GM23338 (cell line): ENCODE results near the gene GPR55. TPM values are rescaled to one million over a fixed set of nuclear protein-coding genes. Genes with fewer than 3 reads are reported as not detected.

ENCODE experiments used
- ATAC-seq: fragments of 200-7000 bp; cut with Tn5 transposase; 3 replicates; pipeline ENCODE4 v1.9.1; 2020
- DNase-seq: peaks from one replicate; pipeline ENCODE4 v3.0.0-alpha.2; 2015; ENCODE audit warnings: low spot score
- H2AFZ ChIP-seq: fragments of 200-600 bp; sonication (generic); 2 replicates; pipeline ENCODE4 v1.8.0; 2016; ENCODE audit warnings: antibody characterized with exemption, mild to moderate bottlenecking, moderate library complexity
- H3F3A ChIP-seq: fragments of 200-600 bp; sonication (generic); replicated peaks from 2 replicates; pipeline ENCODE4 v1.8.0; 2017; ENCODE audit warnings: antibody characterized with exemption, mixed run types, low read depth
- H3K27ac ChIP-seq: fragments of 200-600 bp; sonication (generic); 2 replicates; pipeline ENCODE4 v1.6.1; 2016; ENCODE audit warnings: low read depth
- H3K27me3 ChIP-seq: fragments of 200-600 bp; sonication (generic); 2 replicates; pipeline ENCODE4 v1.8.0; 2016; ENCODE audit warnings: mild to moderate bottlenecking, mixed run types, moderate library complexity; ENCODE audit not compliant: insufficient read depth
- H3K36me3 ChIP-seq: fragments of 200-600 bp; sonication (generic); 2 replicates; pipeline ENCODE4 v1.8.0; 2016; ENCODE audit warnings: mild to moderate bottlenecking; ENCODE audit not compliant: insufficient read depth
- H3K4me1 ChIP-seq: fragments of 200-600 bp; sonication (generic); 2 replicates; pipeline ENCODE4 v1.8.0; 2016; ENCODE audit warnings: mild to moderate bottlenecking, moderate library complexity; ENCODE audit not compliant: insufficient read depth
- H3K4me2 ChIP-seq: fragments of 200-600 bp; sonication (generic); 2 replicates; pipeline ENCODE4 v1.7.1; 2017; ENCODE audit warnings: mixed run types
- H3K4me3 ChIP-seq: fragments of 200-600 bp; sonication (generic); 2 replicates; pipeline ENCODE4 v1.6.1; 2016; ENCODE audit warnings: mixed run types
- H3K79me2 ChIP-seq: fragments of 200-600 bp; sonication (generic); replicated peaks from 2 replicates; pipeline ENCODE4 v1.8.0; 2017; ENCODE audit warnings: mild to moderate bottlenecking; ENCODE audit not compliant: insufficient read depth
- H3K9me2 ChIP-seq: fragments of 200-600 bp; sonication (generic); 2 replicates; pipeline ENCODE4 v1.8.0; 2017; ENCODE audit not compliant: insufficient read depth
- H4K20me1 ChIP-seq: fragments of 200-600 bp; sonication (generic); replicated peaks from 2 replicates; pipeline ENCODE4 v1.8.0; 2017; ENCODE audit warnings: mild to moderate bottlenecking; ENCODE audit not compliant: insufficient read depth
- H3K27ac Mint-ChIP-seq: 2 replicates; pipeline ENCODE4 v1.8.0; 2020; ENCODE audit warnings: inconsistent platforms, mild to moderate bottlenecking, moderate library complexity, mixed read lengths
- H3K27me3 Mint-ChIP-seq: 3 replicates; pipeline ENCODE4 v1.8.0; 2022; ENCODE audit warnings: low read depth, mild to moderate bottlenecking, moderate library complexity, mixed read lengths, inconsistent platforms; ENCODE audit not compliant: insufficient read depth, poor library complexity
- H3K36me3 Mint-ChIP-seq: 3 replicates; pipeline ENCODE4 v1.8.0; 2021; ENCODE audit warnings: low read depth, mild to moderate bottlenecking, inconsistent platforms, moderate library complexity, mixed read lengths
- H3K4me1 Mint-ChIP-seq: 3 replicates; pipeline ENCODE4 v1.8.0; 2020; ENCODE audit warnings: mild to moderate bottlenecking, inconsistent platforms, mixed read lengths
- H3K4me3 Mint-ChIP-seq: 3 replicates; pipeline ENCODE4 v1.8.0; 2021; ENCODE audit warnings: moderate library complexity, mild to moderate bottlenecking, inconsistent platforms, mixed read lengths
- H3K9me3 Mint-ChIP-seq: 3 replicates; pipeline ENCODE4 v1.8.0; 2020; ENCODE audit warnings: moderate library complexity, mild to moderate bottlenecking, inconsistent platforms, mixed read lengths
- CREB1 ChIP-seq: fragments of 250-450 bp; sonication (Bioruptor Pico); IDR thresholded peaks from 2 replicates; pipeline ENCODE4 v1.5.0; 2020; ENCODE audit warnings: low read depth, mild to moderate bottlenecking, moderate library complexity
- CTCF ChIP-seq, 2 experiments: fragments of 200-600 bp in 1 of 2; sonication (generic) in 1 of 2; conservative IDR thresholded peaks; 2 replicates each; pipeline versions ENCODE4 v1.5.1 to v1.6.1; 2016 to 2017; ENCODE audit warnings: antibody characterized with exemption in 2 of 2, low read depth in 2 of 2, mild to moderate bottlenecking in 2 of 2, moderate library complexity in 1 of 2
- EZH2 ChIP-seq: fragments of 200-600 bp; sonication (generic); IDR thresholded peaks from one replicate; pipeline ENCODE4 v1.8.0; 2017; ENCODE audit warnings: antibody characterized with exemption, mild to moderate bottlenecking, low read depth; ENCODE audit not compliant: unreplicated experiment
- EZH2phosphoT487 ChIP-seq: fragments of 200-600 bp; sonication (generic); IDR thresholded peaks from one replicate; pipeline ENCODE4 v1.8.1; 2018; ENCODE audit warnings: antibody characterized with exemption; ENCODE audit not compliant: unreplicated experiment
- JUNB ChIP-seq: IDR thresholded peaks from one replicate; pipeline ENCODE4 v1.6.1; 2016; ENCODE audit warnings: antibody characterized with exemption; ENCODE audit not compliant: unreplicated experiment
- NANOG ChIP-seq: IDR thresholded peaks from 2 replicates; pipeline ENCODE4 v1.6.1; 2016; ENCODE audit warnings: antibody characterized with exemption, borderline replicate concordance
- POLR2AphosphoS5 ChIP-seq: IDR thresholded peaks from 2 replicates; pipeline ENCODE4 v1.6.1; 2016; ENCODE audit warnings: antibody characterized with exemption, low read depth
- REST ChIP-seq: IDR thresholded peaks from one replicate; pipeline ENCODE4 v1.6.1; 2018; ENCODE audit warnings: antibody characterized with exemption; ENCODE audit not compliant: unreplicated experiment
- STAT1 ChIP-seq: IDR thresholded peaks from one replicate; pipeline ENCODE4 v1.6.1; 2016; ENCODE audit warnings: antibody characterized with exemption; ENCODE audit not compliant: unreplicated experiment
- ZNF114 ChIP-seq: fragments of 250-450 bp; sonication (Bioruptor Pico); IDR thresholded peaks from 2 replicates; pipeline ENCODE4 v1.5.0; 2020; ENCODE audit warnings: mild to moderate bottlenecking, moderate library complexity
- ZNF331 ChIP-seq: fragments of 250-450 bp; sonication (Bioruptor Pico); IDR thresholded peaks from 2 replicates; pipeline ENCODE4 v1.5.0; 2020; ENCODE audit warnings: low read depth, mild to moderate bottlenecking, moderate library complexity
- ZNF462 ChIP-seq: fragments of 250-450 bp; sonication (Bioruptor Pico); IDR thresholded peaks from 2 replicates; pipeline ENCODE4 v1.5.0; 2020; ENCODE audit warnings: mild to moderate bottlenecking, moderate library complexity
- polyA plus RNA-seq: library from polyadenylated mRNA; unstranded; fragments of >200 nt; fragmentation: Nextera tagmentation; extraction: Ambion mirVana; gene quantifications from 2 replicates; pipeline ENCODE4 v1.2.1, GENCODE V29; 2016
- total RNA-seq: library from RNA; depleted of rRNA; stranded (reverse); fragments of >200 nt; shearing (Covaris generic); gene quantifications from 2 replicates; pipeline ENCODE4 v1.2.3, GENCODE V29; 2014
- TF ChIP-seq, protein P1 (sequence below): IDR thresholded peaks from 2 replicates; pipeline ENCODE4 v1.6.1; 2016; ENCODE audit warnings: antibody characterized with exemption

Gene GPR55
- total and polyA plus RNA-seq, 2 experiments from 2014 or later: not detected

GRCh38 chr2:230862292-230862691 lies 62.8 kb downstream of the GPR55 start:
- Histone ChIP-seq H2AFZ (no peak overlapping the region), H3K4me2 (peak overlapping the region; percentile 48; the same call in 1 of the 2 replicates), H3K27ac (no peak overlapping the region), H4K20me1 (peaks cover 8% of the 10 kb centered on the region; the same call in 1 of the 2 replicates), H3K79me2 (peaks cover 24% of the 10 kb centered on the region), H3K9me2 (no peaks in the 10 kb centered on the region), H3K36me3 (no peaks in the 10 kb centered on the region), H3K4me1 (peaks cover 34% of the 10 kb centered on the region), H3K27me3 (no peaks in the 10 kb centered on the region), H3F3A (peaks cover 5% of the 10 kb centered on the region; the same call in 1 of the 2 replicates), H3K4me3 (no peak overlapping the region)
- no peak for DNase-seq
- Mint-ChIP-seq H3K4me1 (peaks cover 45% of the 10 kb centered on the region), H3K27me3 (peaks cover 22% of the 10 kb centered on the region), H3K9me3 (no peaks in the 10 kb centered on the region; the same call in 2 of the 3 replicates), H3K27ac (no peak overlapping the region), H3K4me3 (peak overlapping the region; percentile 19; the same call in 1 of the 3 replicates), H3K36me3 (peaks cover 4% of the 10 kb centered on the region; the same call in 1 of the 3 replicates)
- ATAC-seq: no peak
- TF ChIP-seq STAT1: no peak
- TF ChIP-seq NANOG: no peak
- no peak for TF ChIP-seq ZNF114
- no peak for TF ChIP-seq POLR2AphosphoS5
- TF ChIP-seq REST: no peak
- no peak for TF ChIP-seq CTCF (conservative IDR thresholded peaks at IDR 0.05; ENCODE audit: low read depth in 2 of 2)
- TF ChIP-seq EZH2: no peak
- TF ChIP-seq ZNF331 (CRISPR knock-in tag): no peak
- no peak for TF ChIP-seq CREB1
- TF ChIP-seq, protein P1, sequence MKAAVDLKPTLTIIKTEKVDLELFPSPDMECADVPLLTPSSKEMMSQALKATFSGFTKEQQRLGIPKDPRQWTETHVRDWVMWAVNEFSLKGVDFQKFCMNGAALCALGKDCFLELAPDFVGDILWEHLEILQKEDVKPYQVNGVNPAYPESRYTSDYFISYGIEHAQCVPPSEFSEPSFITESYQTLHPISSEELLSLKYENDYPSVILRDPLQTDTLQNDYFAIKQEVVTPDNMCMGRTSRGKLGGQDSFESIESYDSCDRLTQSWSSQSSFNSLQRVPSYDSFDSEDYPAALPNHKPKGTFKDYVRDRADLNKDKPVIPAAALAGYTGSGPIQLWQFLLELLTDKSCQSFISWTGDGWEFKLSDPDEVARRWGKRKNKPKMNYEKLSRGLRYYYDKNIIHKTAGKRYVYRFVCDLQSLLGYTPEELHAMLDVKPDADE: no peak
- no peak for TF ChIP-seq EZH2phosphoT487
- TF ChIP-seq ZNF462 (CRISPR knock-in tag): no peak
- TF ChIP-seq JUNB: no peak
